A549 (cell line): ENCODE results near the gene BCL2. TPM values are rescaled to one million over a fixed set of nuclear protein-coding genes. Genes with fewer than 3 reads are reported as not detected.

Experiments
- ATAC-seq, 2 experiments: fragments of 200-7000 bp in 1 of 2; fragments of >200 bp in 1 of 2; cut with Nextera tagmentation in 1 of 2; cut with Tn5 transposase in 1 of 2; 3 replicates each; pipeline versions ENCODE4 v1.8.0 to v1.9.1; 2018 to 2020; ENCODE audit warnings: mild to moderate bottlenecking in 1 of 2, moderate library complexity in 1 of 2
- CTCF ChIA-PET: fragments of 300-600 bp; sonication (Branson Sonifier 250); formaldehyde crosslinking; extraction: SDS; loops from one replicate; lab custom pipeline; 2021; ENCODE audit warnings: antibody characterized with exemption, inconsistent platforms; lab: Yijun Ruan, JAX
- POLR2A ChIA-PET: fragments of 350-600 bp; formaldehyde crosslinking; extraction: SDS; loops from one replicate; lab custom pipeline; 2021; ENCODE audit warnings: antibody characterized with exemption, inconsistent platforms; lab: Yijun Ruan, JAX
- DNase-seq, 2 experiments: peaks; one replicate each; pipeline versions ENCODE4 v3.0.0 to v3.0.0-alpha.2; 2011 to 2016; ENCODE audit warnings: low read depth in 1 of 2, low spot score in 1 of 2
- FAIRE-seq: peaks from 2 replicates; lab custom pipeline; 2011; peaks lifted over from hg19 to GRCh38; lab: Jason Lieb, UNC
- H3K27ac ChIP-seq, 2 experiments: fragments of >200 bp; sonication (Bioruptor Twin); formaldehyde crosslinking; 3 replicates each; pipeline ENCODE4 v1.5.1; 2016 to 2017
- H3K4me1 ChIP-seq: fragments of >200 bp; sonication (Bioruptor Twin); formaldehyde crosslinking; 3 replicates; pipeline ENCODE4 v1.6.1; 2016
- H3K4me2 ChIP-seq: fragments of >200 bp; sonication (Bioruptor Twin); formaldehyde crosslinking; 3 replicates; pipeline ENCODE4 v1.6.1; 2016
- H3K4me3 ChIP-seq: fragments of >200 bp; sonication (Bioruptor Twin); formaldehyde crosslinking; 3 replicates; pipeline ENCODE4 v1.5.1; 2016
- H3K9me3 ChIP-seq: fragments of >200 bp; sonication (Bioruptor Twin); formaldehyde crosslinking; 3 replicates; pipeline ENCODE4 v1.6.1; 2016
- ATOH8 ChIP-seq: fragments of 250-450 bp; sonication (Bioruptor Pico); IDR thresholded peaks from 2 replicates; pipeline ENCODE4 v1.5.0; 2020; ENCODE audit warnings: low read depth, mild to moderate bottlenecking, moderate library complexity
- CEBPB ChIP-seq, 2 experiments: fragments of >200 bp in 1 of 2; sonication (Bioruptor Twin) in 1 of 2; formaldehyde crosslinking in 1 of 2; IDR thresholded peaks; 2 replicates each; pipeline ENCODE4 v1.6.1; 2012 to 2016
- CHD2 ChIP-seq: fragments of 150-350 bp; IDR thresholded peaks from 2 replicates; pipeline ENCODE4 v1.6.1; 2014; ENCODE audit warnings: low read length; ENCODE audit not compliant: partially characterized antibody
- CHD4 ChIP-seq: fragments of 200-600 bp; sonication (generic); IDR thresholded peaks from 2 replicates; pipeline ENCODE4 v1.6.1; 2016; ENCODE audit warnings: antibody characterized with exemption, mild to moderate bottlenecking, borderline replicate concordance
- ELK1 ChIP-seq: fragments of 150-350 bp; IDR thresholded peaks from 2 replicates; pipeline ENCODE4 v1.6.1; 2014; ENCODE audit warnings: low read depth, mild to moderate bottlenecking, low read length
- EP300 ChIP-seq, 2 experiments: fragments of >200 bp; sonication (Bioruptor Twin); formaldehyde crosslinking; IDR thresholded peaks; 2 replicates in 1 of 2; 3 replicates in 1 of 2; pipeline ENCODE4 v1.6.1; 2016 to 2017
- HDAC2 ChIP-seq: fragments of 200-600 bp; sonication (generic); IDR thresholded peaks from 2 replicates; pipeline ENCODE4 v1.6.1; 2016
- HEYL ChIP-seq: fragments of 250-450 bp; sonication (Bioruptor Pico); IDR thresholded peaks from 2 replicates; pipeline ENCODE4 v1.8.0; 2021; ENCODE audit warnings: mild to moderate bottlenecking, moderate library complexity
- HOXA7 ChIP-seq: fragments of 250-450 bp; sonication (Bioruptor Pico); IDR thresholded peaks from 2 replicates; pipeline ENCODE4 v1.5.0; 2020; ENCODE audit warnings: mild to moderate bottlenecking, moderate library complexity
- JUNB ChIP-seq: fragments of >200 bp; sonication (Bioruptor Twin); formaldehyde crosslinking; IDR thresholded peaks from 2 replicates; pipeline ENCODE4 v1.6.1; 2016
- MAFK ChIP-seq: fragments of 450-650 bp; IDR thresholded peaks from 2 replicates; pipeline ENCODE4 v1.6.1; 2014; ENCODE audit not compliant: partially characterized antibody
- NPAS2 ChIP-seq: fragments of 250-450 bp; sonication (Bioruptor Pico); IDR thresholded peaks from 2 replicates; pipeline ENCODE4 v1.8.0; 2022; ENCODE audit warnings: mild to moderate bottlenecking, moderate library complexity, borderline replicate concordance
- PBX3 ChIP-seq: IDR thresholded peaks from 2 replicates; pipeline ENCODE4 v1.6.1; 2012
- RFX5 ChIP-seq: fragments of 450-650 bp; IDR thresholded peaks from 2 replicates; pipeline ENCODE4 v1.7.1; 2014; ENCODE audit warnings: antibody characterized with exemption, mild to moderate bottlenecking, moderate library complexity
- TFCP2L1 ChIP-seq: fragments of 250-450 bp; sonication (Bioruptor Pico); IDR thresholded peaks from 2 replicates; pipeline ENCODE4 v1.5.0; 2021; ENCODE audit warnings: mild to moderate bottlenecking
- TP53 ChIP-seq: fragments of 250-450 bp; sonication (Bioruptor Pico); IDR thresholded peaks from 2 replicates; pipeline ENCODE4 v1.5.0; 2021; ENCODE audit warnings: mild to moderate bottlenecking, moderate library complexity
- ZNF302 ChIP-seq: fragments of 250-450 bp; sonication (Bioruptor Pico); IDR thresholded peaks from 2 replicates; pipeline ENCODE4 v1.9.0; 2021; ENCODE audit warnings: inconsistent platforms, mild to moderate bottlenecking, moderate library complexity
- ZSCAN20 ChIP-seq: fragments of 250-450 bp; sonication (Bioruptor Pico); IDR thresholded peaks from 2 replicates; pipeline ENCODE4 v1.8.0; 2022; ENCODE audit warnings: mild to moderate bottlenecking, moderate library complexity
- WGBS: methylation state at CpG from one replicate; pipeline ENCODE4 v1.1.6; 2017; ENCODE audit errors: missing lambda C conversion rate; 5-methylcytosine and 5-hydroxymethylcytosine counted together
- polyA plus RNA-seq, 4 experiments: library from polyadenylated mRNA; depleted of rRNA in 3 of 4; stranded (reverse); fragments of >200 nt; fragmentation: RNase III in 1 of 4; extraction: RNeasy Plus Mini Kit Qiagen cat#74134 plus additional on column Dnase treatment in 1 of 4; gene quantifications; 2 replicates in 3 of 4; 3 replicates in 1 of 4; pipeline ENCODE4 v1.2.3, GENCODE V29; 2011 to 2017

BCL2 gene
- polyA plus RNA-seq, 2 of the 4 experiments (the other 2 are of a cell fraction), result 0.50 to 0.61 TPM

DNA sequence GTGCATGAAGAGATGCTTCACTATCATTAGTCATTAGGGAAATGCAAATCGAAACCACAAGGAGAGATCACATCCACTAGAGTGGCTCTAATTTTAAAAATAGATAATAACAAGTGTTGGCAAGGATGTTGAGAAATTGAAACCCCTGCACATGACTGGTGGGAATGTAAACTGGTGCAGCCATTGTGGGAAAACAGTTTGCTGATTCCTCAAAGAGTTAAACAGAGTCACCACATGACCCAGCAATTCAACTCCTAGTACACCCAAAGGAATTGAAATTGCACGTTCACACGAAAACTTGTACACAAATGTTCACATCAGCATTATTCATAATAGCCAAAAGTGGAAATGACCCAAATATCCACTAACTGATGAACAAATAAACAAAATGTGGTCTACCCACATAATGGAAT is 179.5 kb downstream of the BCL2 start:
- TF ChIP-seq MAFK, result peak; percentile 62
- TF ChIP-seq ATOH8, result no peak
- no peak for ATAC-seq
- Histone ChIP-seq H3K4me3 (no peak overlapping the region), H3K27ac (no peak overlapping the region), H3K9me3 (no peaks in the 10 kb centered on the region), H3K4me1 (no peaks in the 10 kb centered on the region), H3K4me2 (no peak overlapping the region)
- FAIRE-seq, result no peak
- ChIA-PET CTCF (interaction anchor here (1.9 kb wide), 1 partner anchor 8 kb away, joined by 7 read pairs; no protein-coding TSS in a partner anchor), POLR2A (no interaction called here)
- DNase-seq, result no peak
- 66% methylated on average over 3 of the region's 3 CpGs for WGBS

- Histone ChIP-seq H3K4me1 (no peaks in the 10 kb centered on the region), H3K4me2 (no peak overlapping the region), H3K9me3 (no peaks in the 10 kb centered on the region), H3K27ac (no peak overlapping the region), H3K4me3 (no peak overlapping the region)
- CTCF ChIA-PET, result interaction anchor here (1.3 kb wide), 2 partner anchors 9 to 16 kb away, joined by 3 to 4 read pairs; no protein-coding TSS in a partner anchor
- 67% methylated on average over 9 of the region's 10 CpGs for WGBS
- POLR2A ChIA-PET, result no interaction called here
- no peak for FAIRE-seq
- no peak for ATAC-seq
- TF ChIP-seq RFX5, result no peak
- no peak for TF ChIP-seq PBX3
- TF ChIP-seq CEBPB (IDR thresholded peaks at IDR 0.05), result no peak
- TF ChIP-seq ELK1, result no peak
- TF ChIP-seq TP53 (CRISPR knock-in tag), result no peak
- TF ChIP-seq EP300 (IDR thresholded peaks at IDR 0.05), result no peak
- TF ChIP-seq NPAS2, result no peak
- no peak for TF ChIP-seq HDAC2
- TF ChIP-seq JUNB, result no peak
- no peak for DNase-seq
Observed at GRCh38 chr18:63138436-63139340, 180.9 kb downstream of the BCL2 start.

- TF ChIP-seq TFCP2L1, result no peak
- TF ChIP-seq HEYL (CRISPR knock-in tag), result no peak
- TF ChIP-seq, all 56 proteins: peak for 0
- WGBS, result 69% methylated on average over 12 of the region's 12 CpGs
- H3K4me2 ChIP-seq, result no peak overlapping the region
- ATAC-seq, result no peak
- ChIA-PET POLR2A (no interaction called here), CTCF (interaction anchor here (1.3 kb wide), 1 partner anchor 9 kb away, joined by 3 read pairs; no protein-coding TSS in a partner anchor)
- H3K9me3 ChIP-seq, result no peaks in the 10 kb centered on the region
- no peaks in the 10 kb centered on the region for H3K4me1 ChIP-seq
- no peak overlapping the region for H3K4me3 ChIP-seq
- H3K27ac ChIP-seq, result no peak overlapping the region
- no peak for FAIRE-seq
- DNase-seq, result no peak
Observed at GRCh38 chr18:63137999-63138435, 181.6 kb downstream of the BCL2 start.

DNA sequence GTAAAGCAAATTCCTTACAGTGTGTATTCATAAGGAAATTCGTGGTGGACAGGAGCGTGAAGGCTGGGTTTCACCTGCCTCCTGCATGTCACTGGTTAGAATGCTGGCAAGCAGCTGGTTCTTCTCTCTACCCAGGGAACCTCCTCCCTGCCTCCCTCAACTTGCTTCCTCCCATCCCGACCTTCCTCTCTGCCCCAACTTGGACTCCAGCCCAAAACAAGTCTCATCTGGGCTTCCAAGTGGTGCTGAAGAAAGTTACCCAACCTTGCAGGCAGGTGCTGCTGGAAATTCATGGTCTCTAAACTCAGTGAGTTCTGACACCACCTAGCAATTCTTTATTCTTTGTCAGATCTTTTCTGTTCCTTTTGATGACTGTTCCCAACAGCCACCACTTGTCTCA is 184.5 kb downstream of the BCL2 start:
- ATAC-seq (no peak), FAIRE-seq (no peak), DNase-seq (no peak)
- 20% methylated on average over 3 of the region's 3 CpGs for WGBS
- TF ChIP-seq ZNF302 (CRISPR knock-in tag) (no peak), HOXA7 (CRISPR knock-in tag) (no peak), CHD2 (no peak), ZSCAN20 (CRISPR knock-in tag) (no peak), CHD4 (no peak)
- no peak overlapping the region for H3K4me3 ChIP-seq
- H3K9me3 ChIP-seq, result no peaks in the 10 kb centered on the region
- ChIA-PET POLR2A (no interaction called here), CTCF (interaction anchor here (0.8 to 5.0 kb wide), 2 partner anchors 179 to 188 kb away, joined by 3 to 26 read pairs; no protein-coding TSS in a partner anchor)
- H3K27ac ChIP-seq, result no peak overlapping the region
- H3K4me1 ChIP-seq, result no peaks in the 10 kb centered on the region
- no peak overlapping the region for H3K4me2 ChIP-seq
